A673 (cell line): ENCODE measurements around the gene CNTN5. TPM values are rescaled to one million over a fixed set of nuclear protein-coding genes. Genes with fewer than 3 reads are reported as not detected.

Source experiments
- BruUV-seq: library from RNA; stranded (reverse); fragments of 400-500 nt; replicated peaks from 2 replicates; lab custom pipeline; 2021; lab: Mats Ljungman, UMichigan
- CTCF ChIA-PET: fragments of 300-600 bp; sonication (Branson Sonifier 250); formaldehyde crosslinking; loops from one replicate; lab custom pipeline; 2022; ENCODE audit warnings: antibody characterized with exemption; lab: Charles Lee
- POLR2A ChIA-PET: fragments of 300-600 bp; sonication (Branson Sonifier 250); formaldehyde crosslinking; loops from one replicate; lab custom pipeline; 2022; ENCODE audit warnings: antibody characterized with exemption; ENCODE audit not compliant: low non-redundant PET; lab: Charles Lee
- DNase-seq: peaks from one replicate; pipeline ENCODE4 v3.0.0-alpha.2; 2015; ENCODE audit warnings: low spot score
- H3K27ac ChIP-seq: fragments of 200-600 bp; sonication (generic); 2 replicates; pipeline ENCODE4 v1.5.1; 2016; ENCODE audit warnings: mixed run types, low read depth, mild to moderate bottlenecking, mixed read lengths, antibody characterized with exemption, low read length; ENCODE audit not compliant: poor library complexity, severe bottlenecking
- H3K27me3 ChIP-seq: fragments of 200-600 bp; sonication (generic); replicated peaks from 2 replicates; pipeline ENCODE4 v1.6.1; 2017; ENCODE audit warnings: mixed run types, low read depth, mild to moderate bottlenecking, mixed read lengths, antibody characterized with exemption, low read length; ENCODE audit not compliant: insufficient read depth, poor library complexity
- H3K36me3 ChIP-seq: fragments of 200-600 bp; sonication (generic); 2 replicates; pipeline ENCODE4 v1.6.1; 2016; ENCODE audit warnings: mixed run types, mild to moderate bottlenecking, mixed read lengths, antibody characterized with exemption, low read length; ENCODE audit not compliant: insufficient read depth, poor library complexity, severe bottlenecking
- H3K4me1 ChIP-seq: fragments of 200-600 bp; sonication (generic); 2 replicates; pipeline ENCODE4 v1.6.1; 2017; ENCODE audit warnings: mixed run types, mild to moderate bottlenecking, mixed read lengths, antibody characterized with exemption, low read length; ENCODE audit not compliant: insufficient read depth, poor library complexity, severe bottlenecking
- H3K4me3 ChIP-seq: fragments of 200-600 bp; sonication (generic); 2 replicates; pipeline ENCODE4 v1.5.1; 2016; ENCODE audit warnings: low read depth, mixed run types, mild to moderate bottlenecking, mixed read lengths, low read length; ENCODE audit not compliant: poor library complexity, severe bottlenecking
- H3K9me3 ChIP-seq: fragments of 200-600 bp; sonication (generic); 2 replicates; pipeline ENCODE4 v1.6.1; 2016; ENCODE audit warnings: mixed run types, low read depth, mild to moderate bottlenecking, mixed read lengths, antibody characterized with exemption, low read length; ENCODE audit not compliant: poor library complexity, severe bottlenecking
- EZH2 ChIP-seq: fragments of 200-600 bp; sonication (generic); IDR thresholded peaks from 2 replicates; pipeline ENCODE4 v1.6.1; 2017; ENCODE audit warnings: borderline replicate concordance, low read depth, mild to moderate bottlenecking, mixed read lengths, antibody characterized with exemption, low read length; ENCODE audit not compliant: poor library complexity, severe bottlenecking
- intact Hi-C: fragments of 100-400 bp; cut with micrococcal nuclease; formaldehyde crosslinking; loops from one replicate; pipeline ENCODE4 v1.10.0; 2022; ENCODE audit not compliant: unreplicated experiment
- total RNA-seq: library from RNA; stranded (reverse); gene quantifications from 2 replicates; pipeline ENCODE4 v1.2.3, GENCODE V29; 2021
- TF ChIP-seq, protein P1 (sequence below): fragments of 300-800, 200-600 bp; sonication (generic); conservative IDR thresholded peaks from 2 replicates; pipeline ENCODE4 v1.5.1; 2017; ENCODE audit warnings: low read depth, mild to moderate bottlenecking, antibody characterized with exemption, low read length, moderate library complexity, mixed read lengths

CNTN5 gene
- total RNA-seq, 1 experiment from 2014 or later: 0.80 TPM

GRCh38 chr11:99277281-99277680 lies 256.5 kb downstream of the CNTN5 start:
- Histone ChIP-seq H3K4me3 (no peak overlapping the region), H3K4me1 (no peaks in the 10 kb centered on the region), H3K36me3 (no peaks in the 10 kb centered on the region), H3K9me3 (no peaks in the 10 kb centered on the region), H3K27me3 (no peaks in the 10 kb centered on the region), H3K27ac (no peak overlapping the region)
- no TSS peak for BruUV-seq
- ChIA-PET CTCF (no interaction called here), POLR2A (no interaction called here)
- TF ChIP-seq EZH2: no peak
- intact Hi-C loops: no loop called here
- DNase-seq: no peak

GRCh38 chr11:99279266-99279665 lies 258.5 kb downstream of the CNTN5 start:
- no peak for DNase-seq
- intact Hi-C loops: no loop called here
- no TSS peak for BruUV-seq
- H3K36me3 ChIP-seq: no peaks in the 10 kb centered on the region
- POLR2A ChIA-PET: no interaction called here
- no peak overlapping the region for H3K27ac ChIP-seq
- no peaks in the 10 kb centered on the region for H3K9me3 ChIP-seq
- TF ChIP-seq EZH2: no peak
- TF ChIP-seq, protein P1, sequence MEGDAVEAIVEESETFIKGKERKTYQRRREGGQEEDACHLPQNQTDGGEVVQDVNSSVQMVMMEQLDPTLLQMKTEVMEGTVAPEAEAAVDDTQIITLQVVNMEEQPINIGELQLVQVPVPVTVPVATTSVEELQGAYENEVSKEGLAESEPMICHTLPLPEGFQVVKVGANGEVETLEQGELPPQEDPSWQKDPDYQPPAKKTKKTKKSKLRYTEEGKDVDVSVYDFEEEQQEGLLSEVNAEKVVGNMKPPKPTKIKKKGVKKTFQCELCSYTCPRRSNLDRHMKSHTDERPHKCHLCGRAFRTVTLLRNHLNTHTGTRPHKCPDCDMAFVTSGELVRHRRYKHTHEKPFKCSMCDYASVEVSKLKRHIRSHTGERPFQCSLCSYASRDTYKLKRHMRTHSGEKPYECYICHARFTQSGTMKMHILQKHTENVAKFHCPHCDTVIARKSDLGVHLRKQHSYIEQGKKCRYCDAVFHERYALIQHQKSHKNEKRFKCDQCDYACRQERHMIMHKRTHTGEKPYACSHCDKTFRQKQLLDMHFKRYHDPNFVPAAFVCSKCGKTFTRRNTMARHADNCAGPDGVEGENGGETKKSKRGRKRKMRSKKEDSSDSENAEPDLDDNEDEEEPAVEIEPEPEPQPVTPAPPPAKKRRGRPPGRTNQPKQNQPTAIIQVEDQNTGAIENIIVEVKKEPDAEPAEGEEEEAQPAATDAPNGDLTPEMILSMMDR: no peak
- H3K4me1 ChIP-seq: no peaks in the 10 kb centered on the region
- H3K4me3 ChIP-seq: no peak overlapping the region
- H3K27me3 ChIP-seq: no peaks in the 10 kb centered on the region
- CTCF ChIA-PET: no interaction called here

GRCh38 chr11:99281331-99281730 lies 260.6 kb downstream of the CNTN5 start:
- BruUV-seq: no TSS peak
- CTCF ChIA-PET: no interaction called here
- no peak overlapping the region for H3K4me3 ChIP-seq

More at GRCh38 chr11:99281331-99281730, 260.6 kb downstream of the CNTN5 start:
- Histone ChIP-seq H3K36me3 (no peaks in the 10 kb centered on the region), H3K27me3 (no peaks in the 10 kb centered on the region), H3K9me3 (no peaks in the 10 kb centered on the region), H3K4me1 (no peaks in the 10 kb centered on the region), H3K27ac (no peak overlapping the region)
- no peak for TF ChIP-seq EZH2
- TF ChIP-seq, protein P1: no peak
- POLR2A ChIA-PET: no interaction called here
- DNase-seq: no peak
- intact Hi-C loops: no loop called here
